Lower leg skin (tissue), 4 donors: ENCODE measurements around the gene CD300H. TPM values are rescaled to one million over a fixed set of nuclear protein-coding genes. Genes with fewer than 3 reads are reported as not detected.

Experiments used
- DNase-seq, 2 donors: peaks; one replicate each; pipeline ENCODE4 v3.0.0-alpha.2; 2019; ENCODE audit warnings: low spot score in 2 of 2
- H3K4me3 ChIP-seq: fragments of 200-600 bp; sonication (generic); 2 replicates; pipeline ENCODE4 v1.5.1; 2017; ENCODE audit warnings: mild to moderate bottlenecking, low read depth; ENCODE audit not compliant: poor library complexity, severe bottlenecking
- CTCF ChIP-seq, 3 donors: fragments of 450-650 bp; IDR thresholded peaks; one replicate each; pipeline ENCODE4 v1.5.1; 2016; ENCODE audit warnings: antibody characterized with exemption in 3 of 3, mild to moderate bottlenecking in 3 of 3, moderate library complexity in 2 of 3
- POLR2A ChIP-seq, 2 donors: fragments of 450-650 bp; IDR thresholded peaks; one replicate each; pipeline ENCODE4 v1.6.1; 2016 to 2017; ENCODE audit warnings: antibody characterized with exemption in 2 of 2, mild to moderate bottlenecking in 1 of 2, moderate library complexity in 1 of 2
- WGBS, 2 donors: methylation state at CpG; one replicate each; pipeline ENCODE4 v1.1.5; 2018; 5-methylcytosine and 5-hydroxymethylcytosine counted together
- intact Hi-C: fragments of 100-400 bp; cut with DNase I; formaldehyde crosslinking; loops from one replicate; pipeline ENCODE4 v1.15.0; 2023; ENCODE audit warnings: low total_unique reads
- total RNA-seq, 4 donors: library from RNA; depleted of rRNA; stranded (reverse); fragments of >200 nt; gene quantifications; one replicate each; pipeline ENCODE4 v1.1.0, GENCODE V29; 2016

Gene CD300H
- total RNA-seq, 4 donors from 2014 or later = not detected

- intact Hi-C loops = no loop called here
- no peak overlapping the region for H3K4me3 ChIP-seq
- TF ChIP-seq CTCF (IDR thresholded peaks at IDR 0.05) = no peak
- DNase-seq = no peak
- 84 to 90% methylated on average over 4 of the region's 4 CpGs for WGBS, 2 donors
Observed at GRCh38 chr17:74571621-74572270, 4.4 kb upstream of the CD300H start.

- WGBS, 2 donors = 39 to 56% methylated on average over 28 to 32 of the region's 32 CpGs
Observed at GRCh38 chr17:74569020-74570003, 2.0 kb upstream of the CD300H start.

GRCh38 chr17:74568106-74568873 lies 981 bp upstream of the CD300H start:
- 80 to 81% methylated on average over 4 of the region's 4 CpGs for WGBS, 2 donors
- DNase-seq = no peak
- TF ChIP-seq POLR2A (IDR thresholded peaks at IDR 0.05) (no peak), CTCF (IDR thresholded peaks at IDR 0.05) (no peak)
- no peak overlapping the region for H3K4me3 ChIP-seq
- intact Hi-C loops = no loop called here

More at GRCh38 chr17:74569020-74570003, 2.0 kb upstream of the CD300H start:
- intact Hi-C loops = no loop called here
- H3K4me3 ChIP-seq = no peak overlapping the region
- peak in 1 of 2 donors; percentile 61 for DNase-seq
- TF ChIP-seq POLR2A (IDR thresholded peaks at IDR 0.05) (no peak), CTCF (IDR thresholded peaks at IDR 0.05) (peak in 1 of 3 donors; percentile 6)

- TF ChIP-seq POLR2A (IDR thresholded peaks at IDR 0.05) (no peak), CTCF (IDR thresholded peaks at IDR 0.05) (no peak)
- H3K4me3 ChIP-seq = no peak overlapping the region
- DNase-seq = peak in 1 of 2 donors; percentile 29
- intact Hi-C loops = no loop called here
- WGBS, 2 donors = 28 to 38% methylated on average over 9 of the region's 9 CpGs
Observed at GRCh38 chr17:74566132-74566753, 1.1 kb downstream of the CD300H start.

- WGBS, 2 donors = 36 to 45% methylated on average over 5 of the region's 5 CpGs
- TF ChIP-seq POLR2A (IDR thresholded peaks at IDR 0.05) (no peak), CTCF (IDR thresholded peaks at IDR 0.05) (no peak)
- DNase-seq = no peak
- H3K4me3 ChIP-seq = no peak overlapping the region
- intact Hi-C loops = no loop called here
Observed at GRCh38 chr17:74565126-74565525, 2.2 kb downstream of the CD300H start.
